ENCODE measurements around the gene DUSP22.

The DUSP22 gene

GRCh38 chr6:297571-298232 is 5.4 kb downstream of the DUSP22 start:
- no peak for DNase-seq (ENCODE audit: low read depth in 2 of 2)
- no peak overlapping the region for H3K4me3 ChIP-seq (replicated peaks in 1 of 2; ENCODE audit: low read depth in 2 of 2, low read length in 2 of 2)
- no peak for TF ChIP-seq CTCF (IDR thresholded peaks at IDR 0.05; ENCODE audit: low read depth, low read length)

GRCh38 chr6:298233-299103 is 6.2 kb downstream of the DUSP22 start:
- no peak overlapping the region for H3K4me3 ChIP-seq (replicated peaks in 1 of 2; ENCODE audit: low read depth in 2 of 2, low read length in 2 of 2)
- DNase-seq (ENCODE audit: low read depth in 2 of 2), result no peak
- TF ChIP-seq CTCF (IDR thresholded peaks at IDR 0.05; ENCODE audit: low read depth, low read length), result no peak

- no peak for TF ChIP-seq CTCF (IDR thresholded peaks at IDR 0.05; ENCODE audit: low read depth, low read length)
- H3K4me3 ChIP-seq (replicated peaks in 1 of 2; ENCODE audit: low read depth in 2 of 2, low read length in 2 of 2), result no peak overlapping the region
- peak in 1 of 2 donors; percentile 16 for DNase-seq (ENCODE audit: low read depth in 2 of 2)
Observed at GRCh38 chr6:299104-299980, 7.1 kb downstream of the DUSP22 start.

GRCh38 chr6:300026-300425 is 7.7 kb downstream of the DUSP22 start:
- no peak for DNase-seq (ENCODE audit: low read depth in 2 of 2)

GRCh38 chr6:300494-301198 is 8.4 kb downstream of the DUSP22 start:
- TF ChIP-seq CTCF (IDR thresholded peaks at IDR 0.05; ENCODE audit: low read depth, low read length), result no peak
- no peak overlapping the region for H3K4me3 ChIP-seq (replicated peaks in 1 of 2; ENCODE audit: low read depth in 2 of 2, low read length in 2 of 2)
- no peak for DNase-seq (ENCODE audit: low read depth in 2 of 2)

More at GRCh38 chr6:300026-300425, 7.7 kb downstream of the DUSP22 start:
- H3K4me3 ChIP-seq (replicated peaks in 1 of 2; ENCODE audit: low read depth in 2 of 2, low read length in 2 of 2), result no peak overlapping the region
- TF ChIP-seq CTCF (IDR thresholded peaks at IDR 0.05; ENCODE audit: low read depth, low read length), result no peak

- H3K4me3 ChIP-seq (replicated peaks in 1 of 2; ENCODE audit: low read depth in 2 of 2, low read length in 2 of 2), result no peak overlapping the region
- DNase-seq (ENCODE audit: low read depth in 2 of 2), result no peak
- TF ChIP-seq CTCF (IDR thresholded peaks at IDR 0.05; ENCODE audit: low read depth, low read length), result no peak
Observed at GRCh38 chr6:301526-301925, 9.2 kb downstream of the DUSP22 start.
